T47D (cell line): ENCODE measurements around the gene ACOX1.
A peak's percentile ranks its signal among the peaks of the same experiment; 100 is the strongest.

Source experiments
- DNase-seq, 2 experiments: peaks; one replicate each; pipeline versions ENCODE4 v3.0.0 to v3.0.0-alpha.2; 2011 to 2012; ENCODE audit warnings: low read depth in 1 of 2, low spot score in 1 of 2
- JUND ChIP-seq: IDR thresholded peaks from 2 replicates; pipeline ENCODE4 v1.6.1; 2012; ENCODE audit warnings: low read depth
- in situ Hi-C: cut with HindIII; loops from 2 replicates; pipeline ENCODE4 v1.10.0; 2016; ENCODE audit warnings: low sequenced_read_pairs, low pct_unique_long_range_greater_than_20kb

The ACOX1 gene

DNA sequence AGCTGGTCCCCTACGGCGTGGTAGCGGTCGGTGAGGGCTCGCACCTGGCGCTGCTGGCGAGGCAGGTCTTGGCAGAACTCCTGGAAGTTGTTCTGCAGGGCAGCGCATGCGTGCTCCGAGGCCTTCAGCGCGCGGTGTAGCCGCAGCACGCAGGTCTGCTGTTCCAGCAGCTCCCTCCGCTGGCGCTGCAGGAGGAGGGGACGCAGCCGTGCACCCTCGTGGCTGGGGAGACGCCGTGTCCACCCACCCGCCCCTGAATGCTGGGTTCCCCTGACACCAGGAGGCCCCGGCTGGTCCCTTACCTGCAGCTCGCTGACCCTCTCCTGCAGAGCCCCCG lies 35.9 kb upstream of the ACOX1 start:
- no peak for TF ChIP-seq JUND
- in situ Hi-C loops, result no loop called here
- no peak for DNase-seq

DNA sequence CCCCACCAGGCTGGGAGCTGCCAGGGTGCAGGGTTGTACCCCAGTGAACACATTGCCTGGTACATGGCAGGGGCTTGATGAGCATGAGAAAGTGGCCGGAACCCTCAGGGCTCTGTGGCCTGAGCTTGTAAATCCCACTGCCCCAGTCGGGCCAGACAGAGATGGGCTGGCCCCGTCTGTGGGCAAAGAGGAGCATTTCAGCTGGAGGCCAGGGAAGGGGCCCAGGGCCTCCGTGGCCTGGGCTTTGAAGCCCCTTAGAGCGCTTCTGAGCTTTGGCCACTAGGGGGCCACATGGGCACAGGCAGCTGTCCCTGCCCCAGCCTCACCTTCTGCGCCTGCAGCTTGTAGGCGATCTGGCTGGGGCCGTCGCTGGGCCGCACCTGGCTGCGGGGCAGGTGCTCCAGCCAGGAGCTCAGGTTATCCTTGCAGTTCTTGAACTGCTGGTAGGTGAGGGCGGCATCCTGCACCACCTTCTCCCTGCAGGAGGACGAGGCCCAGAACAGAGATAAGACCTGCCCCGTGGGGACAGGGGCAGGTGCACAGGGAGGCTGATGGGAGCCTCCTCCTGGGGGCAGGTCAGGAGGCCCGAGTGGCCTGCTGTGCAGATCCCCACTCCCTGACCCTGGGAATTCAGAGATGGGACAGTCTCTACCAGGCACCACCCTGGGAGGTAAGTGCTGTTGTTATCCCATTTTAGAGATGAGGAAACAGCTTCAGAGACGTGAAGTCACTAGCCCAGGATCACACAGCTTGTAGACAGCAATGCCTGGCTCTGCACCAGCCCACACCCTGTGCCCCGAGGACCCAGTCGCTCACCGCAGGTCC lies 35.3 kb upstream of the ACOX1 start:
- no peak for TF ChIP-seq JUND
- in situ Hi-C loops, result no loop called here
- DNase-seq, result peak; percentile 82 to 94

DNA sequence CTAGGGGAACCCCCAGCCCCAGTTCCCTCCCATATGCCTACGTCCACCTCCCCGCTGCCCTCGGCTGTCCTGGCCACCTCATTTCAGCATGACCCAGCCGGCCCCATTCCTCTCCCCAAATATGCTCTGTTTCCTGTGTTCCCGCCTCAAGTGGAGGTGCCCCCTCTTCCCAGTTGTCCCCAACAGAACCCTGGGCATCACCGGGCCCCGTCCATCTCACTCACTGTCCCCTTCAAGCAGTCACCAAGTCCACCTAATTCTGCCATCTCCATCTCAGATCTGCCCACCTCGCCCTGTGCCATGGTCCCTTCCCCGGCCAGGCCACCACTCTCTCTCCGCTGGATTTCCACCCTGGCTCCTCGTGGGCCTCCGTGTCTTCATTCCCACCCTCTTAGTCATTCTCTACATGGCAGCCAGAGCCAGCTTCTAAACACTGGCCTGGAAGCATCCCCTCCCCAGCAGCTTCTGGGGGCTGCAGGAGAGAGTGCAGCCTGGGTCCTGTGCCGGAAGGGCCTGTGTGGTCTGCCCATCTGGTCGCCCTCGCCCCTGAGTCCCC lies 34.5 kb upstream of the ACOX1 start:
- no peak for TF ChIP-seq JUND
- in situ Hi-C loops, result no loop called here
- no peak for DNase-seq

DNA sequence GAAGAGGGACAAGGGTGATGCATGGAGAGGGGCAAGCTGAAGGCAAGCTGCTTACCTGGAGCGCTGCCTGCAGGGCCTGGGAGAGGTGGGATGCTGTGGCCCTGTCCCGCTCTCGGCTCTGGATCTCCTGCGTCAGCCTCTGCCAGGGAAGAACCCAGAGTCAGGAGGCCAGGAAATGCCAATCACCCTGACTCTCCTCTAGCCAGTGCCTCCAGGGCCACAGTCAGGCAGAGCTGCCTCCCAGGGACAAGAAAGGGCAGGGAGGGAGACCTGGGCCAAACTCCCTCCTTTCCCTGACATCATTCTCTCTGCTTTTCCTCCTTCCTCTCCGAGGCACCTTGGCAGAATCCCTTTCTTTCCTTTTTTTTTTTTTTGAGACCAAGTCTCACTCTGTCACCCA lies 33.0 kb upstream of the ACOX1 start:
- no peak for TF ChIP-seq JUND
- DNase-seq, result no peak
- in situ Hi-C loops, result no loop called here

DNA sequence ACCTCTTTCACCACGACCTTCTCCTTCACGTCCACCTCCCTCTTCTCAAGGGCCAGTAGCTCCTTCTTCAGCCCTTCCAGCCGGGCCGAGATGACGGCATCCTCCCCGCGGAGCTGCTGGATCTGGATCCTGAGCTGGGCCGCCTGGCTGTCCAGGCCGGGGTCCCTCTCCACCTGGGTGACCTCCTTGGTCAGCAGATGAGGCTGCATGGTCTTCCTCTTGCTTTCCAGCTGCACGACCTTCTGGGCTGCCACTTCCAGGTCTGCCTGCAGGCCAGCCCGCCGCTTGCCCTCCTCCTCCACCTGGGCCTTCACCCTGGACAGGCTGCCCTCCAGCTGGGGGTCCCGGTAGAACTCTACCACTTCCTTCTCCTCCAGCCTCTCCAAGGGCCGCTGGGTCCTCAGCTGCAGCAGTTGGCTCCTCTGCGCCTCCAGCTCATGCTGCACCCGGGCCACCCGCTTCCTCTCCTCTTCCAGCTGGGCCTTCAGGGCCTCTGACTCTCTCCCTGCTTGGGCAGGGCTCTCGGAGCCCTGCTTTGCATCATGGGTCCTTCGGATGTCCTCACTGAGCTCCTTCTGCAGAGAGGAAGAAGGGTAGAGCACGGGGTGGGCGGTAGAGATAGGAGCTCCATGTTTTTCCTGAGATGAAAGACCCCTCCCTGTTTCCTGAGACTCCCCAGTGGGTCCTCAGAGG lies 31.1 kb upstream of the ACOX1 start:
- in situ Hi-C loops, result no loop called here
- TF ChIP-seq JUND, result no peak
- DNase-seq, result no peak

DNA sequence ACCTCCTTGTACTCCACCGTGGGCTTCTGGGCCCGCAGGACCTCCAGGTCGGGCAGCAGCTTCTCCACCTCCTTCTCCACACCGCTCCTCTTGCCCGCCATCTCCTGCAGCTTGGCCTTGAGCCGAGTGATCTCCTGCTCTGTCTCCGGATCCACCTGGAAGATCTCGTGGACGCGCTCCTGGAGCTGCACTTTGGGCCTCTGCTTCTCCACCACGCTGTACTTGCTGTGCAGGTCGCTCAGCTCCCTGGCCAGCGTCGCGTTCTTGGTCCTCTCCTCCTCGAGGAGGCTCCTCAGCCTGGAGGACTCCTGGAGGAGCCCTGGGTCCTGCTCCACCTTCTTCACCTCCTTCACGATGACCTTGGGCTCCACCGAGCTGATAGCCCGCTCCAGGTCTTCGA lies 30.5 kb upstream of the ACOX1 start:
- no peak for DNase-seq
- no peak for TF ChIP-seq JUND
- in situ Hi-C loops, result no loop called here

DNA sequence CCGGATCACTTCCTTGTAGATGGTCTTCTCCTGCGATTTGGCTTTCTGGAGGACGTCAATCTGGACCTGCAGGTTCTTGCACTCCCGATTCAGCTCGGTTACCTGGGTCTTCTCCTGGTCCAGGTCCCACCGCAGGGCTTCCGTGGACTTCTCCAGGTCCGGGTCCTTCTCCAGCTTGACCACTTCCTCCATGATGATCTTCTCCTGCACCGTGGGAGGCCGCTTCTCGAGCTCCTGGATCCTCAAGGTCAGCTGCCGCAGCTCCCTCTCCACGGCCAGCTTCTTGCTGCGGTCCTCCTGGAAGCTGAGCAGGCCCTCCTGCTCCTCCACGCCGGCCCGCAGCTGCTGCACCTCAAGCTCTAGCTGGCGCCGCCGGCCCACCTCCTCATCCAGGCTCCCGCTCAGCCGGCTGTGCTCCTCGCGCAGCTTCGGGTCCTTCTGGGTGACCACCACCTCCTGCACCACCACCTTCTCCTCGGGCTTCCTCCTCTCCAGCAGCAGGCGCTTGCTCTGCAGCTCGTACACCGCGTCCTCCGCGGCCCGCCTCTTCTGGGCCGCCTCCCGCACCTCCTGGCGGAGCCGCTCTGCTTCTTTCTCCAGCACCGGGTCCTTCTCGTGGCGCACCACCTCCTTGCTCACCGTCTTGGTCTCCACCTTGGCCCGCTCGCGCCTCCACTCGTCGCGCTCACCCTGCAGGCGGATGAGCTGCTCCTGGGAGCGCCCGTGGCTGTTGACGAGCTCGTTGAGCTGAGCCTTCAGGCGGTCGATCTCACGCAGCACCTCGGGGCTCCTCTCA lies 29.9 kb upstream of the ACOX1 start:
- in situ Hi-C loops, result no loop called here
- no peak for TF ChIP-seq JUND

DNA sequence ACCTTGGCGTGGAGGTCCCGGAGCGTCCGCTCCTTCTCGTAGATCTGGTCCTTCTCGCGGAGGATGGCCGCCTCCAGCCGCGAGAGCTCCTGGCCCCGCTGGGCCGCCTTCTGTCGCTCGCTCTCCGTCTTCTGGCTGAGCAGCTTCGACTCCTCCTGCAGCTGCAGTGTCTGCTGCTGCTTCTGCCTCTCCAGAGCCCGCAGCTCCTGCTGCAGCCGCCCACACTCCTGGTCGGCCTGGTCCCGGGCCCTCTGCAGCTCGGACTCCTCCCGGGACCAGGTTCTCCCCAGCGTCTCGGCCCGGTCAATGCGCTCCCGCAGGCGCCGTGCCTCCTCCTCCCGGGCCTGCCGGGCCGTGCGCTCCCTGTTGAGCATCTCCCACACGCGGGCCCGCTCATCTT lies 29.2 kb upstream of the ACOX1 start:
- DNase-seq, result no peak
- in situ Hi-C loops, result no loop called here
- TF ChIP-seq JUND, result no peak

More for the DNA sequence above, 29.9 kb upstream of the ACOX1 start:
- no peak for DNase-seq

DNA sequence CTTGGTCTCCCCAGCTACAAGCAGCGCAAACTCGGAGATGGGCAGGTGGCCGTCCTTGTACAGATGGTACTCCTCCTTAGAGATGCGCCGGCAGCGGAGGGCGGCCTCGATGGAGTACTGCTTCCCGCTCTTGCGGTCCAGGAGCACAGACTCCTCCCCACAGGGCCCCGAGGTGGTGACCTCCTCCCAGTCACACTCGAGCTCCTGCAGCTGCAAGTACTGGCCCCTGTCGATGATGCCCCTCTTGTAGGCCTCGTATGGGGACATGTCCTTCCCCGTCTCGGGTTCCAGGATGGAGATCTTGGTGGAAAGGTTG lies 28.8 kb upstream of the ACOX1 start:
- DNase-seq, result no peak
- in situ Hi-C loops, result no loop called here
- no peak for TF ChIP-seq JUND

DNA sequence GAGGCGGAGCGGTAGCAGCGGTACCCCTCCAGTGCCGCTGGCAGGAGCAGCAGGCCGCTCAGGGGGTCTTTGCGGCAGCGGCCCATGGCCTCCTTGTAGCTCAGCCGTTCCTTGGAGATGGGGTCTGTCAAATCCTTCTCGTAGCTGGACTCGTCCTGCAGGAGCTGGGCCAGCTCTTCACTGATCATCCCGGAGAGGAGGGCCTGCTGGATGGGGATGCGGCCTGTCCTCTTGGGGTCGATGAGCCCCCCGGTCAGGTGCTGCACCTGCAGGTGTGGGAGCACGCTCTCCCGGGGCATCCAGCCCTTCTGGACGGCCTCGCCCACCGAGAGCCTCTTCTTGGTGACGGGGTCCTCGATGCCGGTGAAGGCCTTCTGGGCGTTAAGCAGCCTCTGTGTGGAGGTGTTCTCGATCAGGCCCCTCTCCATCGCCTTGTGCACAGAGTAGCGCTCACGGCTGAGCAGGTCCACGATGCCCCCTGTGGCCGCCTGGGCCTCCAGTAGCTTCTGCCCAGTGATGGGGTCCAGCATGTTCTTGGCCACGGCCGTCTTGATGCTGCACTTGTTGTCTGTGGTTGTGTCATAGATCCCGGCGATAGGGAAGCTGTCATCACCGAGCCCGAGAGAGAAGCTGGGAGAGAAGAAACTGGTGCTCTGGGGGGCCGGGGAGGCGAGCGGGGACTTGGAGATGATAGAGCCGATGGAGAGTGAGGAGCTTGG lies 28.3 kb upstream of the ACOX1 start:
- in situ Hi-C loops, result no loop called here
- TF ChIP-seq JUND, result no peak
- no peak for DNase-seq

DNA sequence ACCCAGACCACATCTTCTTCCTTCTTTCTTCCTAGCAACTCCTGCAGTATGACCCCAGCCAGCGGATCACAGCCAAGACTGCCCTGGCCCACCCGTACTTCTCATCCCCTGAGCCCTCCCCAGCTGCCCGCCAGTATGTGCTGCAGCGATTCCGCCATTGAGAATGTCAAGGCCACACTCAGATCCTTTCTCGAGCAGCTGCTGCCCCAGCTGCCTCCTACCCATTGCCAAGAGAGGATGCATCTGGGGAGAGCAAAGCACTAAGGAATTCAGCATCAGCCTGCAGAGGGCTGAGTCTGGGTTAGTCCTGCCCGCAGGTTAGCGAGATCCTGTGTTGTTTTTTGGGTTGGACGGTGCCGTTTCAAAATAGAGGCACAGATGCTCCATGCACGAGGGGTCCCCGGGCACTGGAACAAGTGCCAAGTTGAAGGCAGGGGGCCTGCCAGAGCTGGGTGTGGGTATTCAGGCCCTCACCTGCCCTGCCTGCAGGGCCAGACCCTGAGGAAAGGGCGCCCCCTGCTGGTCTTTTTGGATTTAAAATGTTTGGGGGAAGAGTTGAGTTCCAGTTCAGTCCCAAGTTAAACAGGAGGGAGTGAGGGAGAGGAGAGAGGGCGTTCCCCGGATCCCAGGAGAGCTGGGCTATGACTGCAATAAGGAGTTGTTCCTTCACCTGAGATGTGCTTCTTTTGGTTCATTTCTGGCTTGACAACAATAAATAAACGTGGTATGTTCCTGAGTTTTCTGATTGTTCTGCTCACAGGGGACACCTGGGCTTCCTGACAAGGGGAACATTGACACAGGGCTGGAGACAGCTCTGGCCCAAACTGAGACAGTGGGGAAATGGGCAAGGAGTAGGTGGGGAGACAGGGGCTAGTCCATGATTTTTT lies 26.5 kb upstream of the ACOX1 start:
- peak; percentile 78 to 84 for DNase-seq
- in situ Hi-C loops, result no loop called here
- TF ChIP-seq JUND, result no peak
